T47D (cell line): Measurements from ENCODE around the gene CORO2A.

Experiments
- DNase-seq, 2 experiments: peaks; one replicate each; pipeline versions ENCODE4 v3.0.0 to v3.0.0-alpha.2; 2011 to 2012; ENCODE audit warnings: low read depth in 1 of 2, low spot score in 1 of 2
- JUND ChIP-seq: IDR thresholded peaks from 2 replicates; pipeline ENCODE4 v1.6.1; 2012; ENCODE audit warnings: low read depth
- in situ Hi-C: cut with HindIII; loops from 2 replicates; pipeline ENCODE4 v1.10.0; 2016; ENCODE audit warnings: low sequenced_read_pairs, low pct_unique_long_range_greater_than_20kb

The CORO2A gene, protein sequence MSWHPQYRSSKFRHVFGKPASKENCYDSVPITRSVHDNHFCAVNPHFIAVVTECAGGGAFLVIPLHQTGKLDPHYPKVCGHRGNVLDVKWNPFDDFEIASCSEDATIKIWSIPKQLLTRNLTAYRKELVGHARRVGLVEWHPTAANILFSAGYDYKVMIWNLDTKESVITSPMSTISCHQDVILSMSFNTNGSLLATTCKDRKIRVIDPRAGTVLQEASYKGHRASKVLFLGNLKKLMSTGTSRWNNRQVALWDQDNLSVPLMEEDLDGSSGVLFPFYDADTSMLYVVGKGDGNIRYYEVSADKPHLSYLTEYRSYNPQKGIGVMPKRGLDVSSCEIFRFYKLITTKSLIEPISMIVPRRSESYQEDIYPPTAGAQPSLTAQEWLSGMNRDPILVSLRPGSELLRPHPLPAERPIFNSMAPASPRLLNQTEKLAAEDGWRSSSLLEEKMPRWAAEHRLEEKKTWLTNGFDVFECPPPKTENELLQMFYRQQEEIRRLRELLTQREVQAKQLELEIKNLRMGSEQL

DNA sequence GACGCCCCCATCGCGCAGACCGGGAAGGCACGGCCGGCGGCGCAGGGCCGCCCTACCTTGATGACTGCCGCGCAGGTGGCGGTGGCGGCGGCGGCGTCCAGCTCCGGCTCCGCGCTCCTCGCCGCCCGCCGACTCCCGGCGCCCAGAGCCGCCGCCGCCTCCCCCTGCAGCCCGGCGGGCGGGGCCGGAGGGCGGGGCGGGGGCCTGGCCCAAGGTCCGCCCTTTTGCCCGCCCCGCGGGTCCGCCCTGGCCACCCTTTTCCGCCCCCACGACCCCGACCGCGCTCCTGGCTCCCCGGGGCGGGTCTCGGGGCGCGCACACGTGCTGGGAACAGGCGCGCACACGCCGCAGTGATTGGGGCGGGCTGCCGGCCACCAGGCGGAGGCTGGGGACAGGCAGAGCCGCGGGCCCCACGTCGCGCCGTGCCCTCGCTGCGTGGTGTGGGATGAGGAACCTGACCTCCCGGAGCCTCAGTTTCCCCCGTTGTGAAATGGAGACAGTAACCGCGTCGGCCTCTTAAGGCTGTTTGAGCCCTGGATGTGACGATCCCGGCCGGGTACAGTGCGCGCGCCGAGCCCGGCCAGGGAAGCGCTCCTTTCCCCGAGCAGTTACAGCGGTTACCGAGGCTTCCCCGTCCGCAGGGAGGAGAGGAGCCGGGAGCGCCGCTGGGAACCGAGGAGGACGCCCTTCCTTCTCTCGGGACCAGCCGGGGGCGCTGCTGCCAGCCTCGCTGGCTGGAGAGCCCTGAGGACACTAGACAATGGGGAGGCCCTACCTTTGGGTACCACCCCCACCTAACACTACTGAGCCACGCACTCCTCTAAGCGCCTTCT, at the start of gene CORO2A:
TSS of gene CORO2A (minus strand) at position 135 of the 833 bp plus-strand sequence. CDS start 34,977 bp downstream, outside the sequence.
- TF ChIP-seq JUND = no peak
- DNase-seq = peak; percentile 68 to 85
- in situ Hi-C loops = no loop called here

DNA sequence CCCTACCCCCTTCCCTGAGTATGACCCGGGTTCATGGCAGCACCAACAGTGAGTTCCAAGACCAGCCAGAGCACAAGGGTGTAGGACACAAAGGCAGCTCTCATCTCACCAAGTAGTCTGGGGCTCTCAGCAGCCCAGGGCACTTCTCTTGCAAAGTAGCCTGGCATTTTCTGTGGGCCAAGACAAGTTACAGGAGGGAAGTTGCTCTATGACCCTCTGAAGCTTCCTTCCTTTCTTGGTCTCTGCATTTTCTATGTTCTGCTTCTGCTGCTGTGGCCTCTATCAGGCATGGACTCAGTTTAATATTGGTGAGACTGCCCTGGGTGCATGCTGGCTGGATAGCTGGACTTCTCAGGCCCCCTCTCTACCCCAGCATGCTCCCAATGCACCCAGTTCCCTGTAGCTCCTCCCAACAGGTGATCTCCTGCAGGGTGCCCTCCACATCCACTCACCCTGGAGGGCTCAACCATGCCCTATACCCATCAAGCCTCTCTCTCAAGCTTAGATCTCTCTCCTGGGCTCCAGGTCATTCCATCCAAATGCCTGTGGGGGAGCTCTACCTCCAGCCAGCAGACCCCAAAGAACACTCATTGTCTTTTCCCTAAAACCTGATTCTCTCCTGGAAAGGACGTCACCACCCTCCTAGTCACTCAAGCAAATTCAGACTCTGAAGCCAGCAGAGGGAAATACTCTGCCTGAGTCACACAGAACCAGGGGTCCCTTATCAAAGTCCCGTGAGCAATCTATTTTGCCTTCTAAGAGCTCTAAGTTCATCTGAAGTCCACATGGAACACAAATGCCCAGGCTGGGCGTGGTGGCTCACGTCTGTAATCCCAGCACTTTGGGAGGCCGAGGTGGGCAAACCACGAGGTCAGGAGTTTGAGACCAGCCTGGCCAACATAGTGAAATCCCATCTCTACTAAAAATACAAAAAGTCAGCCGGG, 49.2 kb upstream of the CORO2A start:
- no peak for TF ChIP-seq JUND
- in situ Hi-C loops = no loop called here
- no peak for DNase-seq

DNA sequence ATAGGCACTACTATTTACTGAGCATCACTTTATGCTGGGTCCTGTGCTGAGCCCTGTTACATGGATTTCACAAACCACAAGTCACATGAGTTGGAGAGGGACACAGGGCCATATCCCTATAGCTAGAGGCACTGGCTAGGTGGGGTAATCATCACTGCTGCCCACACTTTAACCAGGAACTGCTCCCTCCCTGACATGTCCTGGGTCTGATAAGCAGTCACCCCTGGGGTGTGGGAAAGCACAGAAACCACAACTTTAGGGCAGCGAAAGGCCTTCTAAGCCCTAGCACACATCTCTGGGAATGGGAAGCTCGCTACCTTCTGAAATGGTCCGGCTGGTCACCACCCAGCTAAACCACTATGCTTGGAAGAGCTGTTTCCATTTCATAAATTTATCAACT, 48.0 kb upstream of the CORO2A start:
- no peak for TF ChIP-seq JUND
- DNase-seq = no peak
- in situ Hi-C loops = no loop called here

DNA sequence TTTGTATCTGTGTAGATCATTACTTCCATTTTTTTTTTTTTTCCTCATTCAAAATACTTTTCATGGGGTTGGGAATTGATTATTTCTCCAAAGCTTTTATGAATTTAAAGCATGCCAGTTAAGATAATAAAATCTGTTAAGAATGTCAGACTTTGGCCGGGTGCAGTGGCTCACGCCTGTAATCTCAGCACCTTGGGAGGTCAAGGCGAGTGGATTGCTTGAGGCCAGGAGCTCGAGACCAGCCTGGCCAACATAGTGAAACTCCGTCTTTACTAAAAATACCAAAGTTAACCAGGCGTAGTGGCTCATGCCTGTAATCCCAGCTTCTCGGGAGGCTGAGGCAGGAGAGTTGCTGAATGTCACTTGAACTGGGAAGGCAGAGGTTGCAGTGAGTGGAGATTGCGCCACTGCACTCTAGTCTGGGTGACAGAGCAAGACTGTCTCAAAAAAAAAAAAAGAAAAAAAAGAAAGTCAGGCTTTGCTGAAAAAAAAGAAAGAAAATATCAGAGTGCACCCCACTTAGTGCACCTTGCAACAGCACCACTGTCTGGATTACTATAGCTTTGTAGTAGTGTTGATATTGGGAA, 44.6 kb upstream of the CORO2A start:
- DNase-seq = no peak
- TF ChIP-seq JUND = no peak
- in situ Hi-C loops = no loop called here

DNA sequence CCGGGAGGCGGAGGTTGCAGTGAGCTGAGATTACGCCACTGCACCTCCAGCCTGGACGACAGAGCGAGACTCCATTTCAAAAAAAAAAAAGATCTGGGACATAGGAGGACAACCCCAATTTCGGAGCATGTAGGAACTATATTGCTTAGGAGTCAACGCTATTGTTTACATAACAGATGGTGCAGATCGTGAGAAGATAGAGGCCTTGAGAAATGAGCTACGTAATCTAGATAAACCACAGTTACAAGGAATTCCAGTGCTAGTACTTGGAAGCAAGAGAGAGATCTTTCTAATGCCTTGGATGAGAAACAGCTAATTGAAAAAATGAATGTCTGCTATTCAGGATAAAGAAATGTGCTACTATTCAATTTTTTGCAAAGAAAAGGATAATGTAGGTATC, 42.7 kb upstream of the CORO2A start:
- TF ChIP-seq JUND = no peak
- DNase-seq = no peak
- in situ Hi-C loops = no loop called here

DNA sequence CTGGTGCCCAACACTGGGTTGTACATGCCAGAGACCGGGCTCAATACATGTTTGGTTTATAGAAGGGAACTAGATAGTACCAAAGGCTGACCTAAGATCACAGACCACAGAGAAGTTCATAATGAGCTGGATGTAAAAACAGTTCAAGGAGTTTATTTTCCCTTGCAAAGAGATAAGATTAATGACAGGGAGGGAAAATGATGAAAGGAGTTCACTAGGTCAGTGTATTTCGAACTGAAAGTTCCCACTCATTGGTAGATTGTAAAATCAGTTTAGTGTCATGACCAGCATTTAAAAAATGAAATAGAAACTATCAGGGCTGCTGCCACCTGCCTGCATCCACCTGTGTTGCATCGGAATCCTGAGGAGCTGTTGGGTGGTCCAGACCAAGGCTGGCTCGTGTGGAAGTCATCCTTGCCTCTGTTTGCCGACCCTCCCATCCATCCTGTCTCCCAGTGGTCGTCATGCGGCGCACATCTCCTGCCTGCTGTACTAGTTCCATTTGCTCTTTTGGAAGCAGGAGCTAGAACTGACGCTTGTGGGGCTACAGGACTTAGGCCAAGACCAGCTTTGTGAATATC, 41.9 kb upstream of the CORO2A start:
- no peak for TF ChIP-seq JUND
- in situ Hi-C loops = no loop called here
- no peak for DNase-seq

DNA sequence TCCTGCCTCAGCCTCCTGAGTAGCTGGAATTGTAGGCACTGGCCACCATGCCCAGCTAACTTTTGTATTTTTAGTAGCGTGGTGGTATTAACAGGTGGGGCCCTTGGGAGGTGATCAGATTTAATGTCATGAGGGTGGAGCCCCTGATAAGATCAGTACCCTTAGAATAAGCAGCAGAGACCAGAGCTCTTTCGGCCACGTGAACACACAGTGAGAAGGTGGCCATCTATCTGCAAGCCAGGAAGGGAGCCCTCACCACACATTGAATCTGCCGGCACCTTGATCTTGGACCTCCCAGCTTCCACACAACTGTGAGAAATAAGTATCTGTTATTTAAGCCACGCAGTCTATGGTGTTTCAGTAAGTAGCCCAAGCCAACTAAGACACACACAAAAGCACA, 40.5 kb upstream of the CORO2A start:
- no peak for DNase-seq
- in situ Hi-C loops = no loop called here
- no peak for TF ChIP-seq JUND

DNA sequence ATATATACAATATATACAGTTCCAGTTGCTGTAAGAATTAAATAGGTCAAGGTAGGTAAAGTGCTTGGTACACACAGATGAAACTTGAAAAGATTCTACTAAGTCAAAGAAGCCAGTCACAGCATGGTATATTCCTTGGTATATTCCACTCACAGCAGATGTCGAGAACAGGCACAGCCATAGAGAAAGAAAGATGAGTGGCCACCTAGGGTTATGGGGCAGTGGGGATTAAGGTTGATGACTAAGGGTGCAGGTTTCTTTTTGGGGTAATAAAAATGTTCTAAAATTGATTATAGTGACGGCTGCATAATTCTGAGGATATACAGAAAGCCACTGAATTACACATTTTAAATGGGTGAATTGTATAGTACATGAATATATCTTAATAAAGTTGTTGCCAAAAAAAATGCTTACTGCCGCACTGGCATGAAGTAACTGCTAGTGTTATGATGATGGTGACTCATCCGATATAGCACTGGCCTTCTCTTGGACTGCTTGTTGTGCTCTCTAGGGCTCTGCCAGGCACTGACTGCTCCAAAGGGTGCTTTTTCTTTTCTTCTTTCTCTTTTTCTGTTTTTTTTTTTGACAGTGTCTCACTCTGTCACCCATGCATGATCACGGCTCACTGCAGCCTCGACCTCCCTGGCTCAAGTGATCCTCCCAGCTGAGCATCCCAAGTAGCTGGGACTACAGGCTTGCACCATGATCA, 39.5 kb upstream of the CORO2A start:
- no peak for TF ChIP-seq JUND
- DNase-seq = no peak
- in situ Hi-C loops = no loop called here

DNA sequence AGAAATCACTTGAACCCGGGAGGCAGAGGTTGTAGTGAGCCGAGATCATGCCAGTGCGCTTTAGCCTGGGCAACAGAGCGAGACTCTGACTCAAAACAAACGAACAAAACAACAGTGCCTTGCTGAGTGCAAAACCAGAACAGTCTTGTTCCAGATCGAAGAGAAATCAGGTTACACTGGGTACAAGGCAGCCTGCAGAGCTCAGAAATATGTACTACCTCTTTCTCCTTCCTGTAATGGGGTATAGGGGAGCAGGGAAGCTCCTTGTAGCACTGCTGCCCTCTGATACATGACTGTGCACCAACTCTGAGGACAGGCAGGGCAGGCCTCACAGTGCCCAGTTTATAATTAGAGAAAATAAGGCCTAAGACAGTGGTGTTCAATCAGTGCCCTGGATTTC, 38.4 kb upstream of the CORO2A start:
- in situ Hi-C loops = no loop called here
- TF ChIP-seq JUND = no peak
- DNase-seq = no peak

DNA sequence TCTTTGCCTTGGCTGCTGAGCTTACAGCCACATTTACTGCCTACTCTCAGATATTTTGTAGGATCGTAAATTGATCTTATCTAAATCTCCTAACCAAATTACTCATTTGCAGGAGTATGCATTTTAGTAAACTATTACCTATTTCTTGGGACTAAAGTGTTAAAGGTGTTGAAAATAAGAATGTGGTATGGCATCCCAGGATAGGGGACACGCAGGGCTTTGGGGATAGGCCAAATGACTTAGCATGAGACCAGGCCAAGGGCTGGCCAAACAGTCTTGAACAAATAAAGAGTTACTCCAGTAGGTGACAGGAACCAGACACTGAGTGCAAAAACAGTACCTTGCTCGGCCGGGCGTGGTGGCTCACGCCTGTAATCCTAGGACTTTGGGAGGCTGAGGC, 37.9 kb upstream of the CORO2A start:
- no peak for DNase-seq
- TF ChIP-seq JUND = no peak
- in situ Hi-C loops = no loop called here

DNA sequence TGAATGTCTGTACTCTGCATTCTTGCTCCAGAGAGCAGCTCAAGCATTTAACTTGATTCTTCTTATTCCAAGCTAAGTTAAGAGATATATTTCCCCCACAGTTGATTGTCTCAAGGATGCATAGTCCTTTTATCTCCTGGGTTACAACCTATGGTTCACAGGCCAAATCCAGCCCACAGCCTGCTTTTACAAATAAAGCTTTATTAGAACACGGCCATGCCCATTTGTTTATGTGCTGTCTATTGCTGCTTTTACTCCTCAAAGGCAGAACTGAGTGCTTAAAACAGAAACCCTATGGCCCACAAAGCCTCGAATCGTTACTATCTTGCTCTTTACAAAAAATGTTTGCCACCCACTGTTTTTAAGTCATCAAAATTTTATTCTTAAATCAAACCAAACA, 37.2 kb upstream of the CORO2A start:
- in situ Hi-C loops = no loop called here
- no peak for TF ChIP-seq JUND
- DNase-seq = no peak
